SH-SY5Y (cell line): Measurements from ENCODE around the gene TUBB8B.
"Not testable (repeated sequence)": the region's sequence is repeated elsewhere in the genome, so short reads cannot be mapped to it uniquely, and the experiment has no call there.

Experiments used
- GATA2 ChIP-seq: IDR thresholded peaks from 2 replicates; pipeline ENCODE4 v1.6.1; 2011; ENCODE audit warnings: mild to moderate bottlenecking, low read depth, low read length
- GATA3 ChIP-seq: IDR thresholded peaks from 2 replicates; pipeline ENCODE4 v1.6.1; 2011; ENCODE audit warnings: low read depth, mild to moderate bottlenecking, low read length, moderate library complexity

Gene TUBB8B

GRCh38 chr18:49176-49665 lies at the start of gene TUBB8B:
Gene TUBB8B, minus strand, starts transcription at chr18:49615. Its CDS starts 58 bp downstream, at chr18:49557.
- TF ChIP-seq GATA2, GATA3: not testable (repeated sequence)
